Measurements from ENCODE around the gene ACTN1.

Gene ACTN1

DNA sequence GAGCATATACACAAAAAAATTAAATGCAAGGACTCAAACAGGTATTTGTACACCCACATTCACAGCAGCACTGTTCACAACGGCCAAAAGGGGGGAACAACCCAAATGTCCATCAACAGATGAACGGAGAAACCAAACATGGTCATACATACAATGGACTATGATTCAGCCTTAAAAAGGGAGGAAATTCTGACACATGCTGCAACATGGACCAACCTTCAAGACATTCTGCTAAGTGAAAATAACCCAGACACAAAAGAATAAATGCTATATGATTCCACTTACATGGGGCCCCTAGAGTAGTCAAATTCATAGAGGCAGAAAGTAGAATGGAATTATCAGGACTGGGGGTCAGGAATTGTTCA is 29.5 kb downstream of the ACTN1 start:
- DNase-seq: no peak

DNA sequence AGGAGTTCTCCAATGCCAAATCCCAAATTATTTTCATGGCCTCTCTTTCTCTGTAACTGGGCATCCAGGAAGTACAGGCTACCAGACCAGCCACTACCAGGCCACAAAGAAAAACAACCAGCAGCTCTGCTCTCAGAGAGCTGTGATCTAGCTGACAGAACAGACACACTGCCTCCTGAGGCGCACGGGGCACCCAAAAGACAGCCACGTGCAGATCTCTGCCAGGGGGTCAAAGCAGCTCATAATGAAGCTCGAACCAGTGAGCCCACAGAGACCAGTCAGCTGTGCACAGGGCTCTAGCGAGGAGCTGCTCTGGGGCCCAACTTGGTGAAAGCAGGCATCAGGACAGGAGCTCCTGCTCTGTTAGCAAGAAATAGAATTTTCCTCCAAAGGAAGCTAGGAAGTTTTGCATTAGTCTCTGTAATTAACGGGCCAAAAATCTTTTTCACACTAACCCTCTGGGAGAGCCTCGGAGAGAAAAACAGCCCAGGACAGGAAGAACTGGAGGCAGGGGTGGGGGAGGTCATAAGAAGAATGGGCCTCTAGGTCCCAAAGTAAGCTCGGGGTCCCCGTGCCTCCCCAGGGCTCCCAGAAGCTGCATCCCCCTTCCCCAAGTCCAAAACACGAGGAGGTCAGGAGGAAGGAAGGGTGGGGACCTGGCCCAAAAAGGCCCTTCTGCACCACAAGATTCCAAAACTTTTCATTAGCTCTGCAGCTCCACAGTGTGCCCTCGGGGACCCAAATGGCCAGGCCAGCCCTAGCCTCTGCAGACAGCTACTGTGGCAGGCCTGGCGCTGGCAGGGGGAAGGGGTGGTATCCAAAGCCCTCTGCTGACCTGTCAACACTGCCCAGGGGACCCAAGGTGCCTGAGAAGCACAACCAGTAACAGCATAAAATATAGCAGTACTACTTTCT is 30.2 kb downstream of the ACTN1 start:
- DNase-seq: no peak

DNA sequence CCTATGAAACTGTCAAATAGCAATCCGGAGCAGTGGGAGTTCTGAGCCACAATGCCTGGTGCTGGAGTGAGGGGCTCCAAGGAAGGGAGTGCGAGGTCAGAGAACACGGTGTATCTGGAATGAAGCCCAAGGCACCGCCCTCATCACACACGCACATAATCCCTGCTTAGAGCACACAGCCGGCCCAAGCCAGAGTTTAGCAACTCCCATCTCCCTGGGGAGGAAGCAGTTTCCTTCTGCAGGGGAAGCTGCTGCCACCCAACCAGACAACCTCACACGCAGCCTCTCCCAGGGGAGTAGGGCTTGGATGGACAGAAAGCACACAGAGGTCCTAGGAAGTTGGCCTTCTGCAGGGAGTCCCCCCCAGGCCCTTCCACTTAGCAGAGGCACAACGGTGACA is 31.3 kb downstream of the ACTN1 start:
- peak; percentile 34 for DNase-seq

DNA sequence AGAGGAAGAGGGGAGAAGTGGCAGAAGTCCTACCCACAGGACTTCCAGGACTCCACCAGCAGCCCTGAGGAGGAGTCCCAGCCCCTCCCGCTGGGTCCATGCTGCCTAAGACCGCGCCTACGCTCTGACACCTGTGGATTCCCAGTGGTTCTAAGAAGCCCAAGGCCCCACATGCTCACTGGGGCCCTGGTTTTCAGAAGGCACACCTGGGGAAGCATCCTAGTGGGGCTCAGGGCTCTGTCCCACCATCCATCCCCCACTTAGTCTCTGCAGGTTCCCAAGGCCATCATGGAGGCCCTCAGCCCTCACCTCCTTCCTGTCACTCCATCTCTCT is 32.6 kb downstream of the ACTN1 start:
- DNase-seq: no peak

DNA sequence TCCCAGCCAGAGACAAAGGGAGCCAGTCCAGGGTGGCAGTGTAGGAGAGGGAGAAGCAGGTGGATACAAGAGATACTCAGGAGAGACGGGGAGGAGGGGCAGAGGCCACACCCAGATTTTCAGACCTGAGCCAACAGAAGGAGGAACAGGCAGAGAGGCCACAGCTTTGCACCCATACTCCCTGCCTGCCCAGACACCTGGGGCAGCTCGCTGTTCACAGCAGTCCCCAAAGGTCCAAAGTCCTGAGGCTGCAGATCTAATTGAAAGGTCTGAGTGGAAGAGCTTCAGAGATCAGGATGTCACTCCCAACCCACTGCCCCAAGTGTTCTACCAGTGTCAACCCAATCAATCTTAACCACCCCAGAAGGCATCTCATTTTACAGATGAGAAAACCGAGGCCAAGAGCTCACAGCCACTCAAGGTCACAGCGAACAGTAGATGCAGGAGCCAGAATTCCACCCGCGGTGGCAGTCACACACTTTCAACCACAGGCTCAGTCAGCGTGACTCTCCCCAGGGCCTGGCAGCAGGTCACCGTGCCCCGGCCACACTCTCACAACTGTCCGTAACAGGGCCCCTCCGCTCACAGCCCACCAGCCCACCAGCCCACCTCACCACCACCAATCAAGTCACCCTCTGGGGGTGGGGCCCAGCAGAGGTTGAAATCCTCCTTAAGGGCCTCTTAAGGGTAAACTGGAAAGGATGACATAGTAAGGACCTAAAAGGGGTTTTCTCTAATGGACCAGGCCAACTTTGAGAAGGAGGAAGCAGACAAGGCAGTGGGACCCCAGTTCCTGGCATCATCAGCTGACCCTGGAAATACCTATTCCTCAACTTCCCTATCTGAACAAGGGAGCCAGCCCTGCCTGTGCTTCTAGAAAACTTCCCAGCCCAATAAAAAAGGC is 33.3 kb downstream of the ACTN1 start:
- DNase-seq: peak; percentile 15

DNA sequence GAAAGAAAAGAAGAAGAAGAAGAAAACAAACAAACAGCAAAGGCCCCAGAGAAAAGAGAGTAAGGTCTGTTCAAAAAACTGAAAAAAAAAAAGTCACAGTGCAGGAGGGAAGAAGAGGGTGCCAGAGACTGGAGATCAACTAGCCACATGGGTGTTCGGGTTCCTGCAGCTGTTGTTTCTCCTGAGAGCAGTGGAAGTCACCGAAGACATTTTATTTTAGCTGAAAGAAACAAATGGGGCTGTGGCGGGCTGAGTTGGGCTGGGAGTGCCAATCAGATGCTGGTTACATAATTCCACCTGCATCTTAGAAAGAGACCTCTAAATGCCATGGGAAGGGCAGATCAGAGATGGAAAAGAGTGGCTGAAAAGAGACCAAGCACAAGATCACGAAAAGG is 33.9 kb downstream of the ACTN1 start:
- DNase-seq: no peak

DNA sequence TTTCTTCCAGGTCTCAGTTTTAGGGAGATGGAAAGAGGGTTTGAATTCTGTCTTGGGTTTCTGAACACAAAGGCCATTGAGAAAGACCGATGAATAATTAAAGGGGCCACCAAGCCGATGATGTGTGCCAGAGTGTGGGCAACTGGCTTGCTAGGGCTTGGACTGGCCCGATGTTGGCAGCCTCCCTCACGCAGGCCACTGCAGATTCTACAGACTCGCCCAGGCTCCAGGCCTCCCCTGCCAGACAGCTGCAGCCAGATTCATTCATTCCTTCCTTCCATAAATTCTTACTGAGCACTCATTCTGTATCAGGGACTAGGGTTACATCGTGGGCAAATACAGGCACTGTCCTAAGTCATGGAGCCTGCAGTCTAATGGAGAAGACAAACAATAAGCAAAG is 34.9 kb downstream of the ACTN1 start:
- DNase-seq: no peak

DNA sequence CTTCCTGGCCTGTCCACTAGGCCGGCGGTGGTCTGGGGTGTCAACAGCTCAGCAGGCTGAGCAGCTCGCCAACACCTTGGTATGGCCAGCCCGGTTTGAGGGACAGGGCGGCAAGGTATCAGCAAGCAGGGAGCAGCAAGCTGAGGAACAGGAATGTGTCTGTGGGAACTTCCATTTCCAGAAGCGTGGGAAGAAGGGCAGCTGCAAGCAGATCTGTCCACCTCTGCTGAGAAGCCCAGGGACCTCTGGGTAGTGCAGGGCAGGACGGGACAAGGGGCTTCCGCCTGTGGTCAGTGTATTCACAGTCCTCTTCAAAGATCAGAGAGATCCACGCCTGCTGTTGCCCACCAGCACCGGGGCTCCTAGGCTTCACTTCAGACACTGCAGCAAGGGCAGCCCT is 36.0 kb downstream of the ACTN1 start:
- DNase-seq: no peak

DNA sequence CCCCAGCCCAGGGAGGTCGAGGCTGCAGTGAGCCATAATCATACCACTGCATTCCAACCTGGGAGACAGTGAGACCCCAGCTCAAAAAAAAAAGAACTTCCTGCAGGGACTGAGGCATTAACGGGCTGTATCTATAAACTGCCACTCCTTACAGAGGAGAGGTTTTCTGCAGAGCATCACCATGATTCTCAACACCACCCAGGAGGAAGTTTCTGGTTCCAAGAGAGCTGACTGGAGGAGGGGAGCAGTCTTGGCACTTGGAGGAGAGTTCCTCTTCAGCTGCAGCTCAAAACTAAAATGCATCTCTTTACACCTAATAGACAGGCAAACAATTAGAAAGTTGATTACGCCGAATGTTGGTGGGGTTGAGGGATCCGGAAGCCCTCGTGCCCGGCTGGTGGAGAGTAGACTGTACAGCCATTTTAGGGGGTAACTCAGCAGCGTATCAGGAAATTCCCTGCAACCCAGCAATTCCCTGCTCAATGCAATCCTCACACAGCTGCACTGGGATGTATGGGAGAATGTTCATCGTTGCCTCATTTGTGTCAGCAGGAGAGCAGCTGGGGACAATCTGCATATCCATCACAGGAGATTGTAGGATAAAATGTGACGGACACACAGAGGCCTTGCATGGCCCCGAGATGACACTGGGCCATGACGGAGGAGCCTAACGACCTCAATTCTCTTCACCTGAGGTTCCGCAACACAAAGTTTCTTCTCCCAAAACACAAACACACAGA is 36.6 kb downstream of the ACTN1 start:
- DNase-seq: no peak

DNA sequence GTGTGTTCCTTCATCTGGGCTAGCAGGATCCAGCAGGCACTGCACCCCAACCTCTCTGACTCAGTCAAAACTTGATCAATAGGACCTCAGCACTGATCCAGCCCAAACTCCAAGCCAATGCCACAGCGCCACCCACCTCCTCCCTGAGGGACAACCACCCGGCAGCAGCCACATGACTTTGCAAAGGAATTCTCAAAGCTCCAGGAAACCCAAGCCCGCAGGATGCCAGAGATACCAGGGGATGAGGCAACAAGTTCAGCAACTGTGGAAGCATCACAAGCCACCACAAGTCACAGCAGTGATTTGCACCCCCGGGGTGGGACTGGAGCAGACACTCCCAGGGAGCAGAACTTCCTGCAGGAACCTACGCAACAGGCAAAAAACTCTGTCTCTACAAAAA is 37.3 kb downstream of the ACTN1 start:
- DNase-seq: no peak

DNA sequence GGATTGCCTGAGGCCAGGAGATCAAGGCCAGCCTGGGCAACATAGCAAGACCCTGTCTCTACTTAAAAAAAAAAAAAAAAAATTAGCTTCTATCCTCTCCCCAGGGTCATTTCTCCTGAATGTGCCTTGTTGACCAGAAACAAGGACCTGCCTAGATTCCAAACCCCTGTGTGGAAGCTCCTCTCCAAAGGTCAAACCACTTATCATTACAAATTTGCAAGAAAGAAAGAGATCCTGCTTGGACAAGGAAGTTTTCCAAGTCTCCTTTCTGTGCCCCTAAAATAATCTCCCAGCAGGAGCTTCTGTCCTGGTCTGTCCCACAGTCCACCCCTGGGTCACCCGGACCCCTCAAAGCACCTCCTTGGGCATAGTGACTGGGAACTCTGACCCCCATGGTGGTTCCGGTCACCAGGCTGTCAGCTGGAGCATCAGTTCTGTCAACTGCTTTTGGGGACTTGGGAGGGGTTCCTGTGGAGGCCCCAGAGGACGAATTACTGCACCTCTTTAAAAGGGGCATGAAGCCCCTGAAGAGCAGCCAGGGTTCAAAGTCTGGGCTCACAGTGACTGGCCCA is 38.4 kb downstream of the ACTN1 start:
- no peak for DNase-seq

DNA sequence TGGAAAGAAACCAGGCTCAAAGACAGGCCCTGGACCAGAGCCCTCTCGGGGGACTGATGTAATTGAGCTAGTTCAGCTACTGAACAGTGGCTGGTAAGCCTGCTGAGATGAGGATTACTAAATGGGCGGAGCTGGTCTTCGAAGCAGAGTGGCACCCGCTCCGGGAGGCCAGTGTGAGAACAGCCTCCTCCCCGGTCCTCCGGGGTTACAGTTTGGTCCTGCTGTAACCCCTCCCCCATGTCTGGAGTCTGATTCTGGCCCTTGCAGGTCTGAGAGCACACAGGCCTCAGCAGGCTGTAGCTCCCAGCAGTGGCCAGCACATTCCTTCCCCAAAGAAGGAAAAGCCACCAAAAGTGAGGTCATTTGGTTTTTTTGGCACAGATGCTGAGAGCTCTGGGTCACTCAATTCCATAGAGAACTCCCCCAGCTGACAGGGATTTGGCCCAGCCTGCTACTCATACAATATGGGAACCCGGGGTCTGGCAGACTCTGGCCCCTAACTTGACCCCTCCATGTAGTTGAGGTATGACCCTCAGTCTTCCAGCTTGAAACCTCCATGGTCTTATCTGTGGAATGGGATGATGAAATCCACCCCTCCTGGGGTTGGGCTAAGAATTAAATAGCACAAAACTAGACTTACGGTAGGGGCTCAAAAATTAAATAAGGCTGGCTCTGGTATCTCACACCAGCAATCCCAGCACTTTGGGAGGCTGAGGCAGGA is 39.0 kb downstream of the ACTN1 start:
- DNase-seq: no peak

DNA sequence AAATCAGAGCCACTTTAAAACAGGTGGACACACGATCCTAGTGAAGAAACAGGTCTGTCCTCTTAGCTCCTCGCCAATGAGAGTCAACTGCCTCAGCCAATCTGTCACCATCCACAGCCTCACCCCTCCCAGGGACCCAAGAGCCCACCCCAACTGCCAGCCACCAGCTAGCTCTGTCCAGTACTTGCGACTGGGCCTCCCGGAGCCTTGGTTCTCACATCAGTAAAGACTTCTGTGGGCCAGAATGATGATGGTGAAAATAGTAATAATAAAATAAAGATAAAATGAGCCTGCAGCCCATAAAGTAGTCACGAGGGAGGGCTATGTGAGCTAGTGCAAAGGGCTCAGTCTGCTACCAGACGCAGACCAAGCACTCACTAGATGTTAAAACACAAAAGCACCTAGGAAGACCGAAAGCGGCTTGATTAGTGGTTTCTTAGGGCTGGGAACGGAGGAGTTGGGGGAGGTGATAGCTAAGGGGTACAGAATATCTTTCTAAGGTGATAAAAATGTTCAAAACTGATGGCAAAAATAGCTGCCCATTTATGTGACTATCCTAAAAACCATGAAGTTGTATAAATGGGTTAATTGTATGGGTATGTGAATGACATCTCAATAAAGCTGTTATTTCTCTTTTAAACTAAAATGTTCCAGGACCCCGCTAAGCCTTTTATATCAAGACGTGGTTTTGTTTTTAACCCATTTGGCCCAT is 39.8 kb downstream of the ACTN1 start:
- no peak for DNase-seq

DNA sequence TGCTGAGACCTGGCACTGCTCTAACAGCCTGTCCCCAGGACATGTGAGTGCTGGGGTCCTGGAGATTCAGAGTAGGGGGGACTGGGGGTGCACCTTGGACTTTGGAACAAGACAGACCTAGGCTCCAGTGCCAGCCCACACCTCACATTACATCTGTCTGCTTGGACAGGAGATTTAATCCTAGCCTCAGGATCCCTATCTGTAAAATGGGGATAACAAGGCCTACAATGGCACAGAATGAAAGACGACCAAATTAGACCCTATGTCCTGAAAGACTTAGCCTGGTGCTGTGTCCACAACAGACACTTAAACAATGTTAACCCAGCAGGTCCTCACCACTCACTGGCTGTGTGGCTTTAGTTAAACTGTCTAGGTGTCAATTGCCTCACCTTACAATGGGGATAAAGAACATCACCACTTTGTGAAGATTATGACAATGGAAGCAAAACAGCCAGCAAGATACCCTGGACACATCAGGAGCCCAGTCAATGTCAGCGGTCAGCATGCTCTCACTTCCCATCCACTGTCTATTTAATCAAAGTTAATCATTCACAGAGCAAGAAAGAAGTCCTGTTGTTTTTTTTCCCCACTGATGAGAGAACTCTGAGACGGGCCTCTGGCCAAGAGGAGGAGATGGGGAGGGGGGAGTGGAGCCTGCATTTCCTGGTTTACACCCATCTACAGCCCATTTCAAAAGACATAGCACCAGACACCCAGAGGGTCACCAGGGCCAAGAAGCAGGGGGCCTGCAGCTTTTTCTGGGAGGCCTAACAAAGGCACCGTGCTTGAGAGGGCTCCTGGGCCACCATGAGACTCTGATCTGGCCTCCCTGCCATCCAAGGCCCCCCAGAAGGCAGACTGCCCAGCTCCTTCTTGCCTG is 40.6 kb downstream of the ACTN1 start:
- no peak for DNase-seq

DNA sequence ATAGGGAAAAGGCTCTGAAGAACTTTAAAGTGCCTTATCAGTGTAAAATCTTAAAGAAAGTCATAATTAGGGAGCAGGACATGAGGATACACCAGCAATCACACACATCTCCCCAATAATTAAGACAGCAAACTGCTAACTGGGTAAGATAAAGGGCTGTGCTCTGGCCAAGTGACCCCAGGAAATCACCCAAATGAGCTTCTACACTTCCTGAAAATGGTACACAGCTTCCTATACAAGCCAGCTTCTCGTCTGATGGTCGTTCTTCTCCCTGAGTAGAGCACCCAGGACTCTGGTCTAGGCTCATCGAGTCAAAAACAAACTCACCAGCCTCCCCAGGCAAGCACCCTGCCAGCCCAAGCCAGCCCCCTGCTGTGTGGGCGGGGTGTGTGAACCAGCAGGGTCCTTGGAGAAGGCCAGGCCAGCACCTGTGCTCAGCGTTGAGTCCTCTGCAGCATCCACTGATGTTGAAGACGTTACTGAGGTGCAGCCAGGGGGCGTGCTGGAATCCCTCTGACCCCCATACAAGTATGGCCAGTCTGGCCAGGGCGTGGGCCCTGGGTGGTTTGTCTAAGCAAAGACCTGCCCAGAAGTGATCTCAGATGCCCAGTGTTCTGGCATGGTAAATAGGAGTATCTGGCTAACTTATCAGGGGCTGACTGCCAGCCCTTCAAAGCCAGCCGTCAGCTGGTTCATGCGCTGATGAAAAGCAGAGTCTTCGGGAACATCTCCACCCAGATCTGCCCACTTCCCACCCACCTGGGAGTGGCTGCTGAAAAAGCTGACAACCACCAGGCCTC is 41.4 kb downstream of the ACTN1 start:
- no peak for DNase-seq

DNA sequence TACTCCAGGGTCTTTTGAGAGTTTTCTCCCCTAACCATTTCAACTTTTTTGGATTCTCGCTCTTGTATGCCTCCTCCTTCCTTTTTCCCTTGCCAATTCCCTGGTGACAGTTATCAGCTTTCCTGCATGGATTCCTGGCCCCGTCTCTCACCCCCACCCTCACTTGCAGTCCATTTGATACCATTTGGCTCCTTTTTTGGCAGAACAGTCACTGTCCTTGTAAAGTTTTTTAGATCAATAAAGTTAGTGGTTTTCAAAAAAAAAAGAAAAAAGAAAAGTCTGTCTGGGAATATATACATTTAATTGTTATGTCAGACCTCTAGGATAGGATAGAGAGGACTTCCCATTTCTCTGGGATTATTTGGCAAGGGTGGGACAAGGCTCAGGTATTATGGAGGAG is 42.1 kb downstream of the ACTN1 start:
- DNase-seq: no peak

DNA sequence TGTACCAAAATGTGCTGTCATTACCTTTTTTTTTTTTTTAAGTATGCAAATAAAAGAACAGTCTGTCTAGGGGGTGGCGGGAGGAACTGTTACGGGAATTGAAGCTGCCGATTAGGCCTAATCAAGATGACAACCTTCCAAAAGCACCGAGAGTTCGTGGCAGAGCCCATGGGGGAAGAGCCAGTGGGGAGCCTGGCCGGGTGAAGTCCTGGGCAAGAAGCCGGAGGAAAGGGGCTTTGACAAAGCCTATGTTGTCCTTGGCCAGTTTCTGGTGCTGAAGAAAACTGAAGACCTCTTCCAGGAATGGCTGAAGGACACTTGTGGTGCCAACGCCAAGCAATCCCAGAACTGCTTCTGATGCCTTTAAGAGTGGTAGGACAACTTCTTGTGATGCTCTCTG is 42.6 kb downstream of the ACTN1 start:
- DNase-seq: no peak

DNA sequence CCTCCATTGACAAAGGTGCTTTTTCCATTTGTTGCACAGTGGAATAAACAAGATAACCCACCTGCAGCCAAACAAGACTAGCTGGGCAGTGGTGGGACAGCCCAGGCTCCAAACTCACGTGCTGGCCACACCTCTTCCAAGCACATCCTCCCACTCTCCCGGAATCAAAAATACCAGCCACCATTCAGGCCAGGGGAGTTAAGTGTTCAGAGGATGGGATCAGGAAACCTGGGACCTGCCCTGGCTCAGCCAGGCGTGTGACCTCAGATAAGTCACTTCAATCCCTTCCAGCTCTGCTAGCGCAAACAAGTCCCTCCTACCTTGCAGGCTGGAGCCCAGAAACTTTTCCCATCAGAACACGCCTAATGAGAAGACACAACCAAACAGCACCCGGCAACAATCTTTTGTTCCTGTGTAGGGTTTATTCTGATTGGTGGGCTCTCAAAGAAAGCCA is 43.3 kb downstream of the ACTN1 start:
- DNase-seq: no peak

DNA sequence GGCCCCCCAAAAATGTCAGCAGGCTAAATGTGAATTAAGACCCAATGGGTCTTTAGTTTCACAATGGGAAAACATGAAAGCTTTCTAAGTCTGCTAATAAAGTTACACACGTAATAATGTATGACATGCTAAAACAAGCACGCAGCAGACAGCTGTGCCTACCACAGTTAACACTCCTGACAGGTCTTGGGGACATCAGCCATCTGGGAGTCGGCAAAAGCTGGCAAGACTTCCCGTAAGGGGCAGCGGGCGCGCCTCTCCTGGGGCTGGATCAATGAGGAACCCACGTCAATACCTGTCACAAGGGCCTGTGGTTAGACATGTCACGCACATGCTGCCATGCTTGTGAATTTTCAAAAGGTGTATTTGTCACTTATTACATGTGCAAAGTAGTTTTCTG is 45.0 kb downstream of the ACTN1 start:
- DNase-seq: no peak

DNA sequence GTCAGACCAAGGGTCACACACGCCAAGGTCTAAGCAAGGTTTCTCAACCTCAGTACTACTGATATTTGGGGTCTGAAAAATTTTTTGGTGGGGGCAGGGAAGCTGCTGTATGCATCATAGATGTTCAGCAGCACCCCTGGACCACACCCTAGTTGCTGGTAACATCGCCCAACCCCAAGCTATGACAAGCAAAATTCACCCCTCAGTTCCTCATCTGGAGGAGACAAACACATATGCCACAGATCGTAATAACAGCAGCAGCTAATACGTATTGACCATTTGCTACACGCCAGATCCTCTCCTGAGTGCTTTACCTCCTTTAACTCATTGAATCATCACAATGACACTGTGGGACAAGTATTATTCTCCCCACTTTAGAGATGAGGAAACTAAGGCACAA is 46.4 kb downstream of the ACTN1 start:
- no peak for DNase-seq
